Kidney (tissue), 14 donors: ENCODE data around the gene ARSD. TPM values are rescaled to one million over a fixed set of nuclear protein-coding genes. Genes with fewer than 3 reads are reported as not detected.

Experiments
- DNase-seq, 5 donors: peaks; one replicate each; pipeline ENCODE4 v3.0.0-alpha.2; 2013 to 2020
- FAIRE-seq: peaks from 2 replicates; lab custom pipeline; 2012; peaks lifted over from hg19 to GRCh38; lab: Jason Lieb, UNC
- H3K27ac ChIP-seq, 2 donors: one replicate each; pipeline ENCODE4 v1.7.0; 2013; ENCODE audit warnings: low read depth in 2 of 2, low read length in 2 of 2, inconsistent platforms in 1 of 2
- H3K27me3 ChIP-seq: one replicate; pipeline ENCODE4 v1.7.1; 2013; ENCODE audit warnings: low read length, inconsistent platforms; ENCODE audit not compliant: control insufficient read depth, insufficient read depth
- H3K36me3 ChIP-seq, 3 donors: one replicate each; pipeline versions ENCODE4 v1.7.0 to v1.7.1; 2013; ENCODE audit warnings: low read length in 3 of 3, control low read depth in 1 of 3, inconsistent platforms in 1 of 3; ENCODE audit not compliant: insufficient read depth in 3 of 3, control insufficient read depth in 2 of 3
- H3K4me1 ChIP-seq, 3 donors: one replicate each; pipeline versions ENCODE4 v1.7.0 to v1.7.1; 2013; ENCODE audit warnings: low read length in 3 of 3, inconsistent platforms in 1 of 3, low read depth in 1 of 3; ENCODE audit not compliant: control insufficient read depth in 2 of 3, insufficient read depth in 2 of 3
- H3K4me3 ChIP-seq, 3 donors: one replicate each; pipeline versions ENCODE4 v1.7.0 to v1.8.1; 2013; ENCODE audit warnings: low read length in 3 of 3, control low read depth in 1 of 3, inconsistent platforms in 1 of 3
- H3K9ac ChIP-seq, 3 donors: one replicate each; pipeline versions ENCODE4 v1.7.0 to v1.7.1; 2013; ENCODE audit warnings: low read length in 3 of 3, control low read depth in 1 of 3, inconsistent platforms in 1 of 3
- H3K9me3 ChIP-seq, 3 donors: one replicate each; pipeline versions ENCODE4 v1.7.0 to v1.7.1; 2013; ENCODE audit warnings: low read length in 3 of 3, control low read depth in 1 of 3, inconsistent platforms in 1 of 3; ENCODE audit not compliant: control insufficient read depth in 2 of 3, insufficient read depth in 1 of 3
- CTCF ChIP-seq: IDR thresholded peaks from 3 replicates; pipeline ENCODE4 v1.5.1; 2012; ENCODE audit warnings: mild to moderate bottlenecking, moderate library complexity, borderline replicate concordance; ENCODE audit not compliant: insufficient read depth; ENCODE audit errors: extremely low read depth
- intact Hi-C: fragments of 100-400 bp; cut with DNase I; formaldehyde crosslinking; loops from one replicate; pipeline ENCODE4 v1.11.1; 2022
- polyA plus RNA-seq: library from polyadenylated mRNA; stranded (reverse); fragments of 350-450 nt; fragmentation: Illumina TruSeq; extraction: RNeasy Lipid Tissue Mini Kit (QIAGEN cat#74804); gene quantifications from one replicate; pipeline ENCODE4 v1.2.3, GENCODE V29; 2014; ENCODE audit warnings: low read depth, low replicate concordance; ENCODE audit not compliant: insufficient read depth
- total RNA-seq: library from RNA; stranded (reverse); fragmentation: NEBNext Ultra II Directional; extraction: Animal tissue kit (Norgen Biotek cat#: 25700); gene quantifications from one replicate; pipeline ENCODE4 v1.2.1, GENCODE V29; 2021
- donor health status: control.
- donor health status: control.
- donor health status: control.
- donor health status: control.
- donor health status: control.
- donor health status: DM: yes; HTN: yes; CAD: no.
- donor health status: Normal renal cell carcinoma (clear cell type).

ARSD gene
- total and polyA plus RNA-seq, 2 donors from 2014 or later, result 35.4 to 106 TPM

GRCh38 chrX:2934715-2935710 is 5.9 kb upstream of the ARSD start:
- intact Hi-C loops, result no loop called here
- DNase-seq (no peak), FAIRE-seq (no peak)
- TF ChIP-seq CTCF, result no peak
- Histone ChIP-seq H3K27ac (no peak overlapping the region), H3K9me3 (peaks cover 0 to 1% (median 0%) of the 10 kb centered on the region in 3 donors), H3K9ac (no peak overlapping the region), H3K27me3 (no peaks in the 10 kb centered on the region), H3K4me1 (no peaks in the 10 kb centered on the region), H3K36me3 (no peaks in the 10 kb centered on the region), H3K4me3 (no peak overlapping the region)

- no peak for DNase-seq
- intact Hi-C loops, result no loop called here
- Histone ChIP-seq H3K36me3 (no peaks in the 10 kb centered on the region), H3K9me3 (peaks cover 0 to 1% (median 0%) of the 10 kb centered on the region in 3 donors), H3K27ac (no peak overlapping the region), H3K27me3 (no peaks in the 10 kb centered on the region), H3K9ac (no peak overlapping the region), H3K4me1 (no peaks in the 10 kb centered on the region), H3K4me3 (no peak overlapping the region)
- FAIRE-seq, result no peak
- no peak for TF ChIP-seq CTCF
Measured at GRCh38 chrX:2933125-2933900, 4.2 kb upstream of the ARSD start.

GRCh38 chrX:2931612-2932011 is 2.5 kb upstream of the ARSD start:
- intact Hi-C loops, result no loop called here
- DNase-seq, result no peak
- H3K9ac ChIP-seq, result no peak overlapping the region

More at GRCh38 chrX:2931612-2932011, 2.5 kb upstream of the ARSD start:
- Histone ChIP-seq H3K4me1 (no peaks in the 10 kb centered on the region), H3K9me3 (peaks cover 0 to 1% (median 0%) of the 10 kb centered on the region in 3 donors), H3K27ac (no peak overlapping the region), H3K4me3 (no peak overlapping the region), H3K27me3 (no peaks in the 10 kb centered on the region), H3K36me3 (no peaks in the 10 kb centered on the region)
- no peak for FAIRE-seq
- no peak for TF ChIP-seq CTCF
